ENCODE measurements around the gene SURF6.

Gene SURF6

DNA sequence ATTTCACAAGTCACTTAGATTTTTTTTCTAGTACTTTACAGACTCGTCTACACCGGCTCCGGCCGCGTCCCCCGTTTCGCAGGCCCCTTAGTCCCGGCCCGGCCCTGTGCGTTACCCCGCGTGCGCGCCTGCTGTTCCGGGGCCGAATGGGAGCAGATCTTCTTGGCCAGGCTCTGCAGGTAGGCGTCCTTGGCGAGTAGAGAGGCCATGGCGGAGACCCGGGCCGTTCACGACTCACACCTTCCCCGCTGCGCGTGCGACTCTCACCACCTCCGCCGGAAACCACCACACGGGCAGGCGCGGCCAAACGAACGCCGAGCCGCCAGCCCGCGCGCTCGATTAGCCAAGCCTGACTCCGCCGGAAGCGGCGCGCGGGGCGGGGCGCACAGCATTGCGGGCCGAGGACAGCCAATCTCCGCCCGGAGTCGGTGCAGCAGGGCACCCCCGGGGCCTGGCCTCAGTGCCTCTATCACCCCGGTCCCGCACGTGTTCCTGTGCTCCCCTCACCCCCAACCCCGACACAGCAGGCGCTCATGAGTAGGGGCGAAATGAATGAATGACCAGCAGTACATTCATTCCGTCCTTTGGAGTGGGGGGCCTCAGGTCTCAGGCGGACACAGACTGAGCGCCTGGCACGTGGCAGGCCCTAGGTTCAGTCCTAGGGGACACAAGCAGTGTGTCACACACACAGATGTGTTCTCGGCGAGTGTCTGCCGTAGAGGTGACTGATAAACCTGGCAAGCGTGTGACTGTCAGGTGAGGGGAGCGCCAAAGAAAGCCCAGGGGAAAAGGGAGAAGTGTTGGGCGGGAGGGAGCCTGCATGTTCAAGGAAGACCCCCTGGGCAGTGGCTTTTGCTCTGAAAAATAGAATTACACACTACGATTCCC, at the start of gene SURF6:
SURF6 (minus strand) TSS at position 265 of the 888 bp plus-strand sequence; CDS start at position 209, 56 bp downstream.
- Histone ChIP-seq H3K9me3 (ENCODE audit: control insufficient read depth, insufficient read depth, low read depth, low read length) (no peaks in the 10 kb centered on the region), H3K27ac (ENCODE audit: extremely low read depth, low read depth, low read length) (peak within 1 kb of the TSS; percentile 71), H3K4me3 (ENCODE audit: low read depth, low read length) (peak within 1 kb of the TSS; percentile 74), H3K4me1 (ENCODE audit: control insufficient read depth, insufficient read depth, low read length) (peaks cover 4% of the 10 kb centered on the region; the same call in 1 of the 2 replicates), H3K36me3 (ENCODE audit: control insufficient read depth in 2 of 2, insufficient read depth in 1 of 2, low read length in 2 of 2) (peaks cover 0 to 61% of the 10 kb centered on the region in 2 experiments; a peak in 1 of 3 replicates)
- ChIA-PET CTCF (interaction anchor here (0.6 to 8.9 kb wide), 4 partner anchors 86 to 192 kb away, joined by 3 to 159 read pairs (median 4); partner anchors contain the start of gene ADAMTS13), POLR2A (interaction anchor here (0.7 to 2.3 kb wide), 6 partner anchors 11 to 159 kb away, joined by 3 to 18 read pairs (median 6); partner anchors contain the start of genes MED22, RPL7A, STKLD1 and SURF4)
- TF ChIP-seq ZNF621 (tag by site-specific recombination; IDR thresholded peaks at IDR 0.05): no peak
- no peak for TF ChIP-seq ZNF473 (tag by site-specific recombination; IDR thresholded peaks at IDR 0.05)
- TF ChIP-seq ZNF426 (tag by site-specific recombination; IDR thresholded peaks at IDR 0.05): no peak
- no peak for TF ChIP-seq ZBTB21 (tag by site-specific recombination; IDR thresholded peaks at IDR 0.05)
- TF ChIP-seq ZNF366 (tag by site-specific recombination; conservative IDR thresholded peaks at IDR 0.05): peak; percentile 83
- no peak for TF ChIP-seq ZNF549 (tag by site-specific recombination; IDR thresholded peaks at IDR 0.05)
- peak; percentile 92 for TF ChIP-seq ZNF692 (tag by site-specific recombination; IDR thresholded peaks at IDR 0.05)
- no peak for TF ChIP-seq ZNF558 (tag by site-specific recombination; IDR thresholded peaks at IDR 0.05)
- no peak for TF ChIP-seq ZNF174 (tag by site-specific recombination; IDR thresholded peaks at IDR 0.05)
- TF ChIP-seq ZNF629 (tag by site-specific recombination; IDR thresholded peaks at IDR 0.05): peak; percentile 80
- TF ChIP-seq SALL2 (tag by site-specific recombination; IDR thresholded peaks at IDR 0.05; ENCODE audit: borderline replicate concordance): 0 out of 2 replicates have a peak, but pooled peaks have one; percentile 3
- peak; percentile 95 for TF ChIP-seq KLF16 (tag by site-specific recombination; IDR thresholded peaks at IDR 0.05)
- 0 out of 2 replicates have a peak, but pooled peaks have one; percentile 59 for TF ChIP-seq BCL11A (tag by site-specific recombination; IDR thresholded peaks at IDR 0.05; ENCODE audit: low read depth)
- TF ChIP-seq OVOL3 (tag by site-specific recombination; IDR thresholded peaks at IDR 0.05): peak; percentile 43; the same call in 1 of the 2 replicates
- no peak for TF ChIP-seq ZNF548 (tag by site-specific recombination; IDR thresholded peaks at IDR 0.05)
- no peak for TF ChIP-seq OSR2 (tag by site-specific recombination; IDR thresholded peaks at IDR 0.05)
- TF ChIP-seq ZNF266 (tag by site-specific recombination; IDR thresholded peaks at IDR 0.05; ENCODE audit: low read depth): no peak
- peak; percentile 41; the same call in 1 of the 2 replicates for TF ChIP-seq ZSCAN23 (tag by site-specific recombination; IDR thresholded peaks at IDR 0.05)
- no peak for TF ChIP-seq ZNF169 (tag by site-specific recombination; IDR thresholded peaks at IDR 0.05)
- TF ChIP-seq, protein P1, sequence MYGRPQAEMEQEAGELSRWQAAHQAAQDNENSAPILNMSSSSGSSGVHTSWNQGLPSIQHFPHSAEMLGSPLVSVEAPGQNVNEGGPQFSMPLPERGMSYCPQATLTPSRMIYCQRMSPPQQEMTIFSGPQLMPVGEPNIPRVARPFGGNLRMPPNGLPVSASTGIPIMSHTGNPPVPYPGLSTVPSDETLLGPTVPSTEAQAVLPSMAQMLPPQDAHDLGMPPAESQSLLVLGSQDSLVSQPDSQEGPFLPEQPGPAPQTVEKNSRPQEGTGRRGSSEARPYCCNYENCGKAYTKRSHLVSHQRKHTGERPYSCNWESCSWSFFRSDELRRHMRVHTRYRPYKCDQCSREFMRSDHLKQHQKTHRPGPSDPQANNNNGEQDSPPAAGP (tag by site-specific recombination; IDR thresholded peaks at IDR 0.05): peak; percentile 97
- peak; percentile 90 for TF ChIP-seq YY2 (tag by site-specific recombination; IDR thresholded peaks at IDR 0.05)
- TF ChIP-seq ZNF19 (tag by site-specific recombination; IDR thresholded peaks at IDR 0.05; ENCODE audit: low read depth): no peak
- TF ChIP-seq ZNF398 (tag by site-specific recombination; IDR thresholded peaks at IDR 0.05): no peak
- TF ChIP-seq BCL11B (tag by site-specific recombination; IDR thresholded peaks at IDR 0.05; ENCODE audit: low read depth): peak; percentile 58; the same call in 1 of the 2 replicates
- no peak; the same call in none of the 2 replicates for TF ChIP-seq REST (tag by site-specific recombination; IDR thresholded peaks at IDR 0.05)
- no peak; the same call in 1 of the 2 replicates for TF ChIP-seq WT1 (tag by site-specific recombination; IDR thresholded peaks at IDR 0.05)
- TF ChIP-seq ZIC2 (tag by site-specific recombination; IDR thresholded peaks at IDR 0.05): peak; percentile 82
- TF ChIP-seq MYNN (tag by site-specific recombination; IDR thresholded peaks at IDR 0.05; ENCODE audit: borderline replicate concordance): no peak
- peak; percentile 91 for TF ChIP-seq SP7 (tag by site-specific recombination; IDR thresholded peaks at IDR 0.05)
- TF ChIP-seq ZNF24 (tag by site-specific recombination; IDR thresholded peaks at IDR 0.05): peak; percentile 93
- peak; percentile 87 for TF ChIP-seq KLF1 (tag by site-specific recombination; IDR thresholded peaks at IDR 0.05)
